Nephron progenitor cell (in vitro differentiated cells): Measurements from ENCODE around the gene ANKMY1.

Source experiments
- DNase-seq: peaks from one replicate; pipeline ENCODE4 v3.0.0; 2021
- H3K27ac Mint-ChIP-seq: 2 replicates; pipeline ENCODE4 v1.8.0; 2021; ENCODE audit warnings: mild to moderate bottlenecking, moderate library complexity, mixed read lengths
- H3K27me3 Mint-ChIP-seq: 2 replicates; pipeline ENCODE4 v1.8.0; 2021; ENCODE audit warnings: mild to moderate bottlenecking, low read depth, mixed read lengths; ENCODE audit not compliant: poor library complexity
- H3K36me3 Mint-ChIP-seq: 2 replicates; pipeline ENCODE4 v1.8.0; 2021; ENCODE audit warnings: low read depth, mixed read lengths
- H3K4me1 Mint-ChIP-seq: 2 replicates; pipeline ENCODE4 v1.8.0; 2021; ENCODE audit warnings: mixed read lengths
- H3K4me3 Mint-ChIP-seq: 2 replicates; pipeline ENCODE4 v1.8.0; 2021; ENCODE audit warnings: mild to moderate bottlenecking, moderate library complexity, mixed read lengths
- H3K9me3 Mint-ChIP-seq: 2 replicates; pipeline ENCODE4 v1.8.0; 2021; ENCODE audit warnings: mild to moderate bottlenecking, moderate library complexity, mixed read lengths
- CTCF ChIP-seq: fragments of 200-600 bp; sonication (generic); IDR thresholded peaks from 2 replicates; pipeline ENCODE4 v1.5.0; 2021; ENCODE audit warnings: antibody characterized with exemption

Gene ANKMY1

GRCh38 chr2:240556553-240557100 lies 1.2 kb downstream of the ANKMY1 start:
- peaks cover 6% of the 10 kb centered on the region for H3K9me3 Mint-ChIP-seq
- peaks cover 3% of the 10 kb centered on the region for H3K27me3 Mint-ChIP-seq
- DNase-seq = peak; percentile 46
- no peak overlapping the region for H3K4me3 Mint-ChIP-seq
- H3K4me1 Mint-ChIP-seq = peaks cover 46% of the 10 kb centered on the region
- TF ChIP-seq CTCF = peak; percentile 27
- H3K36me3 Mint-ChIP-seq = peaks cover 27% of the 10 kb centered on the region
- H3K27ac Mint-ChIP-seq = no peak overlapping the region

- Mint-ChIP-seq H3K4me1 (peaks cover 44% of the 10 kb centered on the region), H3K36me3 (peaks cover 36% of the 10 kb centered on the region)
Measured at GRCh38 chr2:240555541-240556250, 2.1 kb downstream of the ANKMY1 start.

GRCh38 chr2:240554767-240555493 lies 2.9 kb downstream of the ANKMY1 start:
- H3K27ac Mint-ChIP-seq = no peak overlapping the region
- H3K27me3 Mint-ChIP-seq = peaks cover 3% of the 10 kb centered on the region
- H3K4me1 Mint-ChIP-seq = peaks cover 43% of the 10 kb centered on the region
- TF ChIP-seq CTCF = no peak
- no peak overlapping the region for H3K4me3 Mint-ChIP-seq
- peaks cover 22% of the 10 kb centered on the region for H3K9me3 Mint-ChIP-seq
- H3K36me3 Mint-ChIP-seq = peaks cover 44% of the 10 kb centered on the region
- no peak for DNase-seq

More at GRCh38 chr2:240555541-240556250, 2.1 kb downstream of the ANKMY1 start:
- Mint-ChIP-seq H3K9me3 (peaks cover 15% of the 10 kb centered on the region), H3K27ac (no peak overlapping the region), H3K27me3 (peaks cover 3% of the 10 kb centered on the region), H3K4me3 (no peak overlapping the region)
- TF ChIP-seq CTCF = no peak
- DNase-seq = no peak

GRCh38 chr2:240553956-240554480 lies 3.8 kb downstream of the ANKMY1 start:
- H3K9me3 Mint-ChIP-seq = peaks cover 23% of the 10 kb centered on the region
- no peak for TF ChIP-seq CTCF
- no peak for DNase-seq
- no peak overlapping the region for H3K4me3 Mint-ChIP-seq
- peaks cover 35% of the 10 kb centered on the region for H3K4me1 Mint-ChIP-seq
- H3K36me3 Mint-ChIP-seq = peaks cover 44% of the 10 kb centered on the region
- H3K27me3 Mint-ChIP-seq = peaks cover 2% of the 10 kb centered on the region
- no peak overlapping the region for H3K27ac Mint-ChIP-seq

GRCh38 chr2:240551811-240552210 lies 6.0 kb downstream of the ANKMY1 start:
- Mint-ChIP-seq H3K27ac (peak overlapping the region; percentile 81), H3K36me3 (peaks cover 45% of the 10 kb centered on the region)
- TF ChIP-seq CTCF = no peak

More at GRCh38 chr2:240551811-240552210, 6.0 kb downstream of the ANKMY1 start:
- no peak overlapping the region for H3K4me3 Mint-ChIP-seq
- peaks cover 24% of the 10 kb centered on the region for H3K4me1 Mint-ChIP-seq
- H3K27me3 Mint-ChIP-seq = no peaks in the 10 kb centered on the region
- no peak for DNase-seq
- H3K9me3 Mint-ChIP-seq = peaks cover 32% of the 10 kb centered on the region
